OCI-LY3 (cell line): ENCODE measurements around the gene MXD4.

Experiments used
- H2AFZ ChIP-seq: fragments of 200-600, 300-600 bp; shearing (Covaris generic); 2 replicates; pipeline ENCODE4 v1.6.0; 2014; ENCODE audit warnings: antibody characterized with exemption, low read depth, low read length
- H3K27ac ChIP-seq: fragments of 200-600, 300-600 bp; sonication (generic); 2 replicates; pipeline ENCODE4 v1.5.1; 2014; ENCODE audit warnings: mild to moderate bottlenecking, low read length, moderate library complexity, mixed read lengths
- H3K27me3 ChIP-seq: fragments of 200-600, 300-600 bp; sonication (generic); 2 replicates; pipeline ENCODE4 v1.6.1; 2014; ENCODE audit warnings: low read depth, low read length, mixed read lengths
- H3K36me3 ChIP-seq: fragments of 200-600, 300-600 bp; sonication (generic); replicated peaks from 2 replicates; pipeline ENCODE3; 2014; ENCODE audit warnings: low read depth, low read length, mixed read lengths
- H3K4me1 ChIP-seq: fragments of 300-600, 200-600 bp; sonication (generic); 2 replicates; pipeline ENCODE4 v1.6.1; 2014; ENCODE audit warnings: low read length, mixed read lengths
- H3K4me2 ChIP-seq: fragments of 200-600, 300-600 bp; sonication (generic); 2 replicates; pipeline ENCODE4 v1.6.1; 2014; ENCODE audit warnings: low read length, mixed read lengths
- H3K4me3 ChIP-seq: fragments of 300-600, 200-600 bp; sonication (generic); 2 replicates; pipeline ENCODE4 v1.5.1; 2014; ENCODE audit warnings: antibody characterized with exemption, mild to moderate bottlenecking, low read length, moderate library complexity
- H3K79me2 ChIP-seq: fragments of 300-600, 200-600 bp; shearing (Covaris generic); 2 replicates; pipeline ENCODE4 v1.6.1; 2014; ENCODE audit warnings: mild to moderate bottlenecking, low read length, mixed read lengths
- H3K9ac ChIP-seq: fragments of 300-600, 200-600 bp; shearing (Covaris generic); 2 replicates; pipeline ENCODE4 v1.6.0; 2014; ENCODE audit warnings: mild to moderate bottlenecking, low read length, moderate library complexity
- H3K9me3 ChIP-seq: fragments of 200-600, 300-600 bp; shearing (Covaris generic); 2 replicates; pipeline ENCODE4 v1.6.1; 2014; ENCODE audit warnings: low read length, mixed read lengths; ENCODE audit not compliant: insufficient read depth
- H4K20me1 ChIP-seq: fragments of 200-600, 300-600 bp; sonication (generic); 2 replicates; pipeline ENCODE4 v1.6.1; 2016; ENCODE audit warnings: low read length, mixed read lengths; ENCODE audit not compliant: insufficient read depth
- CTCF ChIP-seq: fragments of 200-600, 300-600 bp; sonication (generic); IDR thresholded peaks from 2 replicates; pipeline ENCODE4 v1.5.1; 2014; ENCODE audit warnings: antibody characterized with exemption, low read length, low read depth
- EZH2phosphoT487 ChIP-seq: fragments of 200-600 bp; shearing (Covaris generic); IDR thresholded peaks from 2 replicates; pipeline ENCODE4 v1.6.1; 2018; ENCODE audit warnings: antibody characterized with exemption, mixed run types, low read depth

Gene MXD4

GRCh38 chr4:2288051-2288541 is 26.2 kb upstream of the MXD4 start:
- Histone ChIP-seq H3K4me1 (0 out of 2 replicates have a peak, but pooled peaks cover 3% of the 10 kb centered on the region), H2AFZ (no peak overlapping the region), H3K4me2 (no peak overlapping the region), H3K9ac (no peak overlapping the region), H3K4me3 (no peak overlapping the region), H4K20me1 (no peaks in the 10 kb centered on the region), H3K36me3 (no peaks in the 10 kb centered on the region), H3K27ac (no peak overlapping the region), H3K27me3 (no peaks in the 10 kb centered on the region), H3K9me3 (no peaks in the 10 kb centered on the region), H3K79me2 (no peaks in the 10 kb centered on the region)
- no peak for TF ChIP-seq CTCF

GRCh38 chr4:2287594-2287915 is 25.6 kb upstream of the MXD4 start:
- Histone ChIP-seq H3K27ac (no peak overlapping the region), H2AFZ (no peak overlapping the region), H3K4me1 (0 out of 2 replicates have a peak, but pooled peaks cover 3% of the 10 kb centered on the region), H3K9me3 (no peaks in the 10 kb centered on the region), H3K4me2 (no peak overlapping the region), H3K4me3 (no peak overlapping the region), H3K27me3 (no peaks in the 10 kb centered on the region), H3K9ac (no peak overlapping the region), H3K79me2 (no peaks in the 10 kb centered on the region), H4K20me1 (no peaks in the 10 kb centered on the region), H3K36me3 (no peaks in the 10 kb centered on the region)
- TF ChIP-seq EZH2phosphoT487, result no peak
- no peak for TF ChIP-seq CTCF

GRCh38 chr4:2286904-2287593 is 25.1 kb upstream of the MXD4 start:
- no peaks in the 10 kb centered on the region for H3K9me3 ChIP-seq
- H3K79me2 ChIP-seq, result no peaks in the 10 kb centered on the region
- no peak for TF ChIP-seq CTCF
- no peak for TF ChIP-seq EZH2phosphoT487
- H3K4me3 ChIP-seq, result no peak overlapping the region
- H4K20me1 ChIP-seq, result no peaks in the 10 kb centered on the region
- H3K4me2 ChIP-seq, result no peak overlapping the region
- no peak overlapping the region for H2AFZ ChIP-seq
- no peak overlapping the region for H3K27ac ChIP-seq
- no peaks in the 10 kb centered on the region for H3K36me3 ChIP-seq
- H3K9ac ChIP-seq, result no peak overlapping the region
- H3K27me3 ChIP-seq, result no peaks in the 10 kb centered on the region
- H3K4me1 ChIP-seq, result peaks cover 7% of the 10 kb centered on the region; the same call in 1 of the 2 replicates

GRCh38 chr4:2285613-2286381 is 23.9 kb upstream of the MXD4 start:
- no peaks in the 10 kb centered on the region for H3K9me3 ChIP-seq
- TF ChIP-seq EZH2phosphoT487 (no peak), CTCF (no peak)
- no peak overlapping the region for H3K4me3 ChIP-seq
- no peaks in the 10 kb centered on the region for H3K27me3 ChIP-seq
- no peaks in the 10 kb centered on the region for H3K36me3 ChIP-seq
- H4K20me1 ChIP-seq, result no peaks in the 10 kb centered on the region
- no peak overlapping the region for H3K4me2 ChIP-seq
- H3K9ac ChIP-seq, result no peak overlapping the region
- no peak overlapping the region for H2AFZ ChIP-seq
- H3K79me2 ChIP-seq, result no peaks in the 10 kb centered on the region
- H3K27ac ChIP-seq, result no peak overlapping the region
- peaks cover 13% of the 10 kb centered on the region for H3K4me1 ChIP-seq
